Measurements from ENCODE around the gene TTC7B. TPM values are rescaled to one million over a fixed set of nuclear protein-coding genes. Genes with fewer than 3 reads are reported as not detected.

The TTC7B gene
- total and polyA plus RNA-seq, 10 of the 15 experiments (the other 5 are each of a cell fraction or from before 2014, with no cell fraction given), result under 0.01 to 1.1 (median 0.26) TPM; not detected in 2

DNA sequence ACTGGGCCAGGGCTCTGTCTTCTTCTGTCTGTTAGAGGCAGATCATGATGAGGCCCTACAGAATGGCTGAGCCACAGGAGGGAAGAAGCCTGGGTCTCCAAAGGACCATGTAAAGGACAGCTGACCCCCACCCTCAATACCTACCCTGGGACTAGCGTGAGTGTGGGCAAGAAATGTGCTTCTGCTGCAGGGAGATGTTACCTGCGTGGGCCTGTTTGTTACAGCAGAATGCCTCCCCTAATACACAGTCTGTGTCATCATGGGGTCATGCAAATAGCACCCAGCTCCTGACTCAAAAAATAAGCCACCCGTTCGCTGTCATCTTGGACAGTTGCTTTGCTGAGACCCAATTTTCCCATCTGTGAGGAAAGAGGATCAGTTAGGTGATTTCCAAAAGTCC is 328.8 kb downstream of the TTC7B start (continued):
- no peak for TF ChIP-seq BCLAF1 (IDR thresholded peaks at IDR 0.05)

DNA sequence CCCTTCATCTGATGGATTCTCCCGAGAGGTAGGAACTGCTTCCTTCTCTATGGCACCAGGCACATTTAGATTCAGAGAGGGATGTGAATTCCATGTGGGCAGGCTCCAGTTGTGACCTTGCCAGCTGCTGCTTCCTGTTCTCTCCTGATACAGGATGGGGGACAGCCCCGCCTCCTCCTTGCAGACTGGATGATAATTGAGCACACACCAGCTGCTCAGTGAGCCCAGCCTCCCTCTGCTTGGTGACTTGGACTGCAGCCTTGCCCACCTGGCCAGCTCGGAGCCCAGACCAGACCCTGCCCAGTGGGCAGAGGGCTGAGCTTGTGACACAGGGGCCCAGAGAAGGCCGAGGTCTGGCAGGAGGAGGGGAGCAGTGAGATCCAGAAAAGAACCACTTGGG is 329.2 kb downstream of the TTC7B start:
- ChIA-PET CTCF (no interaction called here), POLR2A (no interaction called here), RAD21 (ENCODE audit: unreplicated experiment) (no interaction called here), SMC1A (ENCODE audit: uncharacterized antibody, unreplicated experiment) (no interaction called here)
- no peak overlapping the region for H3K9ac ChIP-seq (ENCODE audit: control insufficient read depth, insufficient read depth, low read length)
- H3K4me3 ChIP-seq, result no peak overlapping the region
- in situ Hi-C loops (cut with MboI) (no loop called here), intact Hi-C loops (cut with micrococcal nuclease; ENCODE audit: unreplicated experiment) (no loop called here)
- no peak for FAIRE-seq
- no peak overlapping the region for H2AFZ ChIP-seq (ENCODE audit: control insufficient read depth, low read depth, low read length)
- H3K79me2 ChIP-seq (ENCODE audit: control insufficient read depth, insufficient read depth, low read length), result no peaks in the 10 kb centered on the region
- no peak for DNase-seq (ENCODE audit: low read depth, low spot score)
- peaks cover 0 to 1% of the 10 kb centered on the region in 2 experiments; a peak in 2 of 4 replicates for H3K27me3 ChIP-seq (replicated peaks in 1 of 2; ENCODE audit: control insufficient read depth in 2 of 2, insufficient read depth in 2 of 2, low read length in 1 of 2)
- no peaks in the 10 kb centered on the region for H4K20me1 ChIP-seq (ENCODE audit: control insufficient read depth, insufficient read depth)
- H3K9me3 ChIP-seq (replicated peaks; ENCODE audit: control insufficient read depth, insufficient read depth, low read length), result no peaks in the 10 kb centered on the region
- ATAC-seq, result no peak
- no peak for TF ChIP-seq MYB (IDR thresholded peaks at IDR 0.05; ENCODE audit: borderline replicate concordance, low read depth, low read length)
- no peak for TF ChIP-seq IKZF2 (IDR thresholded peaks at IDR 0.05)
- no peak for TF ChIP-seq SMC3 (IDR thresholded peaks at IDR 0.05; ENCODE audit: borderline replicate concordance, low read length)
- TF ChIP-seq ASH2L (IDR thresholded peaks at IDR 0.05; ENCODE audit: borderline replicate concordance, low read depth), result no peak
- no peak overlapping the region for H3K4me2 ChIP-seq (ENCODE audit: control insufficient read depth, insufficient read depth)
- no TSS peak for BruUV-seq (replicated peaks)
- no peak overlapping the region for H3K27ac ChIP-seq (ENCODE audit: control insufficient read depth, insufficient read depth)
- no peaks in the 10 kb centered on the region for H3K4me1 ChIP-seq (ENCODE audit: control insufficient read depth, insufficient read depth, low read length)
- H3K36me3 ChIP-seq (ENCODE audit: control insufficient read depth in 2 of 2, insufficient read depth in 2 of 2, low read length in 1 of 2), result no peaks in the 10 kb centered on the region
- WGBS (ENCODE audit: insufficient coverage, insufficient replicate concordance, low lambda C conversion rate, missing lambda C conversion rate), result 14% methylated on average over 4 of the region's 4 CpGs
